GM12892 (cell line): ENCODE measurements around the gene INHA.
A peak's percentile ranks its signal among the peaks of the same experiment; 100 is the strongest.

Experiments
- DNase-seq: peaks from one replicate; pipeline ENCODE4 v3.0.0; 2011; ENCODE audit not compliant: insufficient read length
- FAIRE-seq: peaks from 2 replicates; lab custom pipeline; 2011; peaks lifted over from hg19 to GRCh38; lab: Jason Lieb, UNC
- POLR2A ChIP-seq: IDR thresholded peaks from 2 replicates; pipeline ENCODE4 v1.6.1; 2011; ENCODE audit warnings: low read depth, low read length, control low read depth
- POLR2AphosphoS5 ChIP-seq: IDR thresholded peaks from 2 replicates; pipeline ENCODE4 v1.6.1; 2011; ENCODE audit warnings: low read depth, low read length, control low read depth
- TAF1 ChIP-seq: IDR thresholded peaks from 2 replicates; pipeline ENCODE4 v1.6.1; 2011; ENCODE audit warnings: low read depth, mild to moderate bottlenecking, control low read depth, low read length, borderline replicate concordance

The INHA gene

DNA sequence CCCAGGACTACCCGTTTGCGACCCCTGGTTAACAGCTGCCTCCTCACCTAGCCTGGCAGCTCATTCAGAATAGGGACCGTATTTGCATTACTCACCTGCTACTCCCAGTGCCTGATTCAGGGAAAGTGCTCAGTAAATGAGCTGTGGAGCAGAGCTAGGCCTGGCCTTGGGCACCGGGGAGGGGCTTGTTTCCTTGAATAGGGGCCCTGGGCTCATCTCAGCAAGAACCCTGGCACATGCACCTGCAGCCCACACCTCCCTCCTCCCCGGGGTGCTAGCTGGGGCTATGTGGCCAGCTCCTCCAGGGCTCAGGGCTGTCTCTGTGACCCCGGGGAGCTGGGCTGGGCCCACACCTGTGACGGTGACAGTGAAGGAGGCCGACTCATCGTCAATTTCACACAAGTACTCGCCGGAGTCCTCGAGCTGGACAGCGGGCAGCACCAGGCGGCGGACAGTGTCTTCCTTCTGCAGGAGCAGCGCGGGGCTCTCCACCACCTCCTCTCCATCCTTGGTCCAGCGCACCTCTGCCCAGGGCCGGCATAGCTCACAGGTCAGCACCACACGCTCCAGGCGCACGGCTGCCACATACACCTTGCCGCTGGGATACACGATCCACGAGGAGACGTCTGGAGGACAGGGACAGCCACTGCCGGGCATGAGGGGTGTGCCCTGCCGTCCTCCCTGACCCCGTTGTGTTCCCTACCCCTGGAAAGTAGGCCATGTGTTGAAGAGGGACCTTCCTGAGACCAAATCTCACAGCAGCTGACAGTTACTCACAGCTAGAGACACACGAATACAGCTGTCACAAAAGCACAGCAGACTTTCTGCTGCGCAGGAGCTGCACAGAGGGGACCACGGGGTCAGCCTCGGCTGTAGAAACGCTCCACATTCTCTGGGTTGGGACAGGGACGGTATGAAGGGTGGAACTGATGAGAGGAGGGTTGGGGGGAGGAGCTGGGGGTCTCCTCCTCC lies 9.8 kb upstream of the INHA start:
- TF ChIP-seq POLR2A: no peak
- no peak for TF ChIP-seq TAF1
- no peak for TF ChIP-seq POLR2AphosphoS5
- DNase-seq: no peak
- no peak for FAIRE-seq

DNA sequence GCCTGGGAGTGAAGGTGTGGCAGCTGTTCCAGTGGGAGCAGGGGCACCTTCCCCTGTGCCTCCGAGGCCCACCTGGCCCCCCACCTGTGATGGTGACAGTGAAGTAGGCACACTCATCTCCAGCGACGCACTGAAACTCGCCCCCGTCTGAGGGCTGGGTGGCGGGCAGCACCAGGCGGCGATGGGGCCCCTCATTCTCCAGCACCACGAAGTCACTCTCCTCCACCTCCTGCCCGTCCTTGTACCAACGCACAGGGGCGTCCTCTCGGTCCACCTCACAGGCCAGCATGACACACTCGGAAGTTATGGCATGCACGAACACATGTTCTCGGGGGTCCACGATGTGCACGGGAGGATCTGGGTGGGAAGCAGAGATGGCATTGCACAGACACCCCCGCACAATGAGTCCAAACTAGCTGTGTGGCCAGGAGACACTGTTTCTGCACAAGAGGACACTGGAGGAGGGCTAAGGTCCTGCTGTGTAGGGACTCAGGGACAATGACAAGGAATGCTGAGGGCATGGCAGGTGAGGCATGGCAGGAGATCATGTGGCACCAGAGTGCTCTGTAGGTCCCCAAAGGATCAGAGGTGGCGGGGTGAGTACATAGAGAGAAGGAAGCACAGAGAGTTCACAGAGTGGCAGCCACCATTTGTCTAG lies 8.7 kb upstream of the INHA start:
- TF ChIP-seq TAF1 (no peak), POLR2A (no peak), POLR2AphosphoS5 (no peak)
- no peak for DNase-seq
- no peak for FAIRE-seq

DNA sequence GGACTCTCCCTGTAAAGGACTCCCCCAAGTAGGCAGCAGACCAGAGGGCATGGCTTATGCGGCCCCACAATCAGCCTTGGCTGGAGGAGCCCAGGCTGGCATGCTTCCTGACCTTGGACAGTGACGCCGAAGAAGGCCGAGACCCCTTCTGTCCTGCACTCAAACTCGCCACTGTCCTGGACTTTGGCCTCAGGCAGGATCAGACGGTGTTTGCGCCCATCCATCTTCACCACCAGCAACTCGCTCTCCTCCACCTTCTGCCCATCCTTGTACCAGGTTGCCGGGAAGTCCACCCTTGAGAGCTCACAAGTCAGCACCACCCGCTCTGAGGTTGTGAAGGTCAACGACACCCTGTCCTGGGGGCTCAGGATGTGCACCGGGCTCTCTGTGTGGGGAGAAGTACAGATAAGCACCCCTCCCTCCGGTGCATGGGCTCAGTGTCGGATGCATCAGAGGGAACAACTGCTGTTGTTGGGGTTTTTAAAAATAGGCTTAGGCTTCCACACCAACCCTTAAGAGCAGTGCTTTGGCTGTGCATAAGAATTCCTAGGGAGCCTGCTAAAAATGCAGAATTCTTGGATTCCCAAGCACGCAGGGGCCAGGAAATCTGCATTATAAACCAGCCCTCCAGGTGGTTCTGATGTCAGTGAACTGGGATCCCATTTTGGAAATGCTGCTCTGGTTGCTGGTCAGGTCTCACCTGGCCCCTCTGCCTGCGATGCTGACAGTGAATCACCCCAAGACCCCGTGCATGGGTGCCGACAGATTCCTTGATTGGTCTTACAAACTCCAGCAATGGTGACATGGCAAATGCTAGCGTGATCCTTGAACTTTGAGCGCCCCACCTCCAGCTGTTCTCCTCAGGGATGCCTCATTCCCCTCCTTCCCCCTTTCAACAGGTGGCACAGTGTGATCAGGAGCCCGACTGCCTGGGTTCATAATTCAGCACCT lies 6.7 kb upstream of the INHA start:
- DNase-seq: no peak
- no peak for FAIRE-seq
- TF ChIP-seq POLR2AphosphoS5 (no peak), POLR2A (no peak), TAF1 (no peak)

DNA sequence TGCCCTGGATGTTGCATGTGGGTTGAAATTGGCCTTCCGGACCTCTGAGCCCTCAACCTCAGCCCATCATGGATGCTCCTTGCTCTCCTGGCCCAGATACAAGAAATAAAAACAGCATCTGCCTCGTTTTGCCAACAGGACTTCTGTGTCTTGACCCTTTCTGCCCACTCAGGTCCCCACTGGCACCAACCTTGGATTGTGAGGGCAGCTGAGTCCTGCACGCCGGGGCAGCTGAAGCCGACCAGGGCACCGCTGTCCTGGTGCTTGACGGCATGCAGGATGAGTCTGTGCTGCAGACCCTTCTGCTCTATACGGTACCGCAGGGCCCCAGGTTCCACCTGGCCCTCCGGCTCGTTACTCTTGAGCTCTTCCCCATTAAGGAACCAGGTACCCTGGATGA lies 5.5 kb upstream of the INHA start:
- TF ChIP-seq POLR2AphosphoS5 (no peak), POLR2A (no peak), TAF1 (no peak)
- FAIRE-seq (no peak), DNase-seq (peak; percentile 5)

DNA sequence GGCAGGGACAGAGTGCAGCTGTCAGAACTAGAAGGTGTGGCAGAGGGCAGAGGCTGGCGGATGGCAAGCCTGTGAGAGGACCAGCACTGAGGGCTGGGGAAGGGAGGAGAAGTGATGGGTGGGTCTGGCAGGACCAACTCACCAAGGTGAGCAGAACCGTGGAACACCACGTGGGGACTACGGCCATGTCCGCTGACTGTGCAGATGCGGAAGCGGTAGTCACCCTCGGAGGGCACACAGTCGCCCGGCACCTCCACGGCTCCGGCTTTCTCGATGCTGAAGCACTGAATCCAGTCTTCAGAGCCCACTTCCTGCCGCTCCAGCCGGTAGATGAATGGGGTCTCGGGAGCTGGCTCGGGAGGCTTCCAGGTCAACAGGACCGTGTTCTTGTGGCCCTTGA lies 5.0 kb upstream of the INHA start:
- DNase-seq: peak; percentile 2
- no peak for TF ChIP-seq TAF1
- TF ChIP-seq POLR2A: no peak
- TF ChIP-seq POLR2AphosphoS5: no peak
- no peak for FAIRE-seq

DNA sequence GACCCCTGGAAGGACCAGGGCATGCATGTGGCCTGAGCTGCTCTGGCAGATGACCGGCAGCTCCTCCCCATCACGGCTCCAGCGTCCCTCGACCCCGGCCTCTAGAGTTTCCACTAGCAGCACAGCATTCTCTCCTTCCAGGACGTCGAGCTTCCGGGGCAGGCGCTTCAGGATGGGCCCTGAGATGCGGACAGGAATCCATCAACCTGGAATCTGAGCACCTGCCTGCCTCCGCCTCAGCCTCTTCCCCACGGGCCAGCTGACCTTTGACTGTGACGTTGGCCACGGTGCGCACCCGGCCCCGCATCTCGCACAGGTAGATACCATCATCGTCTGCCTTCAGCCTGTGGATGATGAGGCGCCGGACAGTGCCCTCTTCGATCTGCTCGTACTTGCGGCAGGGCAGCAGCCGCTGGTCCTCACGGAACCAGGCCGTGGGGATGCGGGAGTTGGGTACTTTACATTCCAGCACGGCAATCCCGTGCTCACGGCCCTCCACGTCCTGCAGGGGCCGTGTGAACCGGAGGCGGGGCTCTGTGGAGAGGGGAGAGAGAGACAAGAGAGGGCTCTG lies 4.2 kb upstream of the INHA start:
- FAIRE-seq (no peak), DNase-seq (no peak)
- no peak for TF ChIP-seq POLR2A
- TF ChIP-seq POLR2AphosphoS5: no peak
- TF ChIP-seq TAF1: no peak

DNA sequence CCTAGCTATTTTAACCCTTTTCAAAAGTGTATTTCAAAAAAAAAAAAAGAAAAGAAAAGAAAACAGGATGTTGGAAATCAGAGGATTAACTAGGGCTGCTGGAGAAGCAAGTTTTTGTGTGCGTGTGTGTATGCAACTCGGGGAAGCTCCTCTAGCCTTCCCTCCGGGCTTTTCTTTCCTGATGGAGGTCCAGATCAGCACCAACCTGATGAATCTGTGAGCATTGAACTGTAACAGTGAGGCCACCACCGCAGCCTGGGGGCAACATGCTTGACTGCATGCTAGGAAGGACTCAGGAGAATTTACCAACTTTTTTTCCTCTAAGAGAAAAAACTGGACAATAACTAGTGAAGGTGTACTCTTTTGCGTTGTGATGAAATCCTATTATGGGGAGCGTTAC lies 3.1 kb upstream of the INHA start:
- TF ChIP-seq TAF1 (no peak), POLR2A (no peak), POLR2AphosphoS5 (no peak)
- FAIRE-seq (no peak), DNase-seq (peak; percentile 7)

DNA sequence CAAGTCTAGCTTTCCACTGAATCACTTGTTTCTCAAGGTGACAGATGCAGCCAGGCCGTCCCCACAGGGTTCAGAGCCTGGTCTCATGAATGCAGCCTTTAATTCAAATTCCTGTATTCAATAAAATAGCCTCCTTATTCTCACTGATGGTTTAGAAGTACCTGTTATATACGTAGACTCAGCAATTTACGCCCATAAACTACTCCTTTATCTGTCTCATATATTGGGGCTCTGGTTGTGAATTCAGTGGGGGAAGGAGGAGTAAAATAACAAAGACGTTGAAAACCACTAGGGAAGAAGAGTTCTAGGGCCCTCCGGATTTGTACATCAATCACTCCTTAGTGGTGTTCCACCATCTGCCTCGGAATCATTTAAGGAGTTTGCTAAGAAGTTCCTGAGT lies 2.5 kb upstream of the INHA start:
- TF ChIP-seq POLR2A (no peak), POLR2AphosphoS5 (no peak), TAF1 (no peak)
- no peak for FAIRE-seq
- DNase-seq: no peak

DNA sequence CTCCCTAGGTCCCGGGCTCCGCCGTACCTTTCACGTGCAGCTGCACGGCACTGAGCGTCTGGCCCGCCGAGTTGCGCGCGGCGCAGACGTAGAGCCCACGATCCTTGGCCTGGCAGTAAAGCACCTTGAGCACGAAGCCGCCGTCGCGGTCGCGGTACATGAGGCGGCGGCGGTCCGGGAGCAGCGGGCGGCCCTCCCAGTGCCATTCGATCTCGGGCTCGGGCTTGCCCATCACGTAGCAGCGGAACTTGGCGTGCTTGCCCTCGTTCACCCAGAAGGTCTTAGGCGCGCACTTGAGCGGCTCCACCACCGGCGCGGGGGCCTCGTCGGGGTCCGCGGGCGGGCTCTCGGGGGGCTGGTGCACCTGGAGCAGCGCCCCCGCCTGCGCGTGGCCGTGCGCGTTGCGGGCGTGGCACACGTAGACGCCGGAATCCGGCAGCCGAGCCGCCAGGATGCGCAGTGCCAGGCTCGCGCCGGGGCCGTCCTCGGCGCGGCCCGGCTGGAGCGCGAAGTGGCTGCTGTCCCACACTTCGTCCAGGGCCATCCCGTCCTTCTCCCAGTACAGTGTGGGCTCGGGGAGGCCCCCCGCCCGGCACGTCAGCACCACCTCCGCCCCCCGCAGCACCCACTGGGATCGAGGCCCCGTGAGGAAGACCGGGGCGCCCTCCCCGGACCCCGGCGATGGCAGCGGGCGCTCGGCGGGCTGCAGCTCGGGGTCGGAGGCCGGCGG lies 1.8 kb upstream of the INHA start:
- TF ChIP-seq POLR2AphosphoS5 (no peak), POLR2A (no peak), TAF1 (no peak)
- FAIRE-seq: no peak
- peak; percentile 21 for DNase-seq

DNA sequence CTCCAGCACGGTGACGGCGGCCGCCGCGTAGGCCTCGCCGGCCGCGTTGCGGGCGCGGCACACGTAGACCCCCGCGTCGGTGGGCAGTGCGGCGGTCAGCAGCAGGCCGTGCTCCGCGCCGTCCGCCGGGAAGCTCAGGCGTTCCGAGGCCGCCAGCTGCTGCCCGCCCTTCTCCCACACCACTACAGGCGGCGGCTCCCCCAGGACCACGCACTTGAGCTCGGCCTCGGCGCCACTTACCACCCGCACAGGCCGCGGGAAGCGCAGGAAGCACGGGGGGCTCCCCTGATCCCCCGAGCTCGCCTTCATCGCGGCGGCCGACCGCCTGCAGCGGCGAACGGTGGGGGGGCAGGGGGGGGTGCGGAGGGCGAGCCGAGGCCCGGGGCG lies 1.2 kb upstream of the INHA start:
- FAIRE-seq (no peak), DNase-seq (no peak)
- no peak for TF ChIP-seq POLR2A
- TF ChIP-seq TAF1: no peak
- no peak for TF ChIP-seq POLR2AphosphoS5
